Uterus (tissue), 2 donors: ENCODE data around the gene RAB3C.

Experiments used
- CTCF ChIP-seq, 4 experiments: fragments of 200-600 bp in 2 of 4; fragments of 450-650 bp in 2 of 4; sonication (generic) in 2 of 4; IDR thresholded peaks; one replicate each; pipeline ENCODE4 v1.5.1; 2016 to 2019; ENCODE audit warnings: antibody characterized with exemption in 4 of 4, mild to moderate bottlenecking in 2 of 4, moderate library complexity in 1 of 4
- POLR2A ChIP-seq, 2 donors: fragments of 450-650 bp; IDR thresholded peaks; one replicate each; pipeline ENCODE4 v1.6.1; 2016; ENCODE audit warnings: antibody characterized with exemption in 2 of 2, mild to moderate bottlenecking in 1 of 2, moderate library complexity in 1 of 2

GRCh38 chr5:58571501-58571900, 11.4 kb upstream of the RAB3C start:
- TF ChIP-seq CTCF (IDR thresholded peaks at IDR 0.05) (no peak), POLR2A (IDR thresholded peaks at IDR 0.05) (no peak)
